ENCODE data around the gene KITLG. TPM values are rescaled to one million over a fixed set of nuclear protein-coding genes. Genes with fewer than 3 reads are reported as not detected.

The KITLG gene
- total RNA-seq, 1 experiment from 2014 or later, result 7.4 TPM

- no peak overlapping the region for H3K4me3 ChIP-seq (ENCODE audit: low read depth in 2 of 2, low read length in 2 of 2)
- H3K27me3 ChIP-seq (ENCODE audit: control insufficient read depth, insufficient read depth, low read length), result no peaks in the 10 kb centered on the region
- H3K27ac ChIP-seq (ENCODE audit: low read length), result peak overlapping the region; percentile 55; the same call in 1 of the 2 replicates
- intact Hi-C loops (cut with micrococcal nuclease; ENCODE audit: unreplicated experiment) (no loop called here), in situ Hi-C loops (cut with HindIII; ENCODE audit: low pct_unique_long_range_greater_than_20kb, low sequenced_read_pairs) (no loop called here)
- ChIA-PET POLR2A (no interaction called here), CTCF (no interaction called here)
- TF ChIP-seq POLR2AphosphoS5 (IDR thresholded peaks at IDR 0.05; ENCODE audit: low read depth, low read length), result no peak
- no peak for TF ChIP-seq CTCF (IDR thresholded peaks at IDR 0.05)
- no peak for TF ChIP-seq SIN3A (IDR thresholded peaks at IDR 0.05; ENCODE audit: borderline replicate concordance, insufficient read depth, low read depth, low read length)
- TF ChIP-seq, protein P1, sequence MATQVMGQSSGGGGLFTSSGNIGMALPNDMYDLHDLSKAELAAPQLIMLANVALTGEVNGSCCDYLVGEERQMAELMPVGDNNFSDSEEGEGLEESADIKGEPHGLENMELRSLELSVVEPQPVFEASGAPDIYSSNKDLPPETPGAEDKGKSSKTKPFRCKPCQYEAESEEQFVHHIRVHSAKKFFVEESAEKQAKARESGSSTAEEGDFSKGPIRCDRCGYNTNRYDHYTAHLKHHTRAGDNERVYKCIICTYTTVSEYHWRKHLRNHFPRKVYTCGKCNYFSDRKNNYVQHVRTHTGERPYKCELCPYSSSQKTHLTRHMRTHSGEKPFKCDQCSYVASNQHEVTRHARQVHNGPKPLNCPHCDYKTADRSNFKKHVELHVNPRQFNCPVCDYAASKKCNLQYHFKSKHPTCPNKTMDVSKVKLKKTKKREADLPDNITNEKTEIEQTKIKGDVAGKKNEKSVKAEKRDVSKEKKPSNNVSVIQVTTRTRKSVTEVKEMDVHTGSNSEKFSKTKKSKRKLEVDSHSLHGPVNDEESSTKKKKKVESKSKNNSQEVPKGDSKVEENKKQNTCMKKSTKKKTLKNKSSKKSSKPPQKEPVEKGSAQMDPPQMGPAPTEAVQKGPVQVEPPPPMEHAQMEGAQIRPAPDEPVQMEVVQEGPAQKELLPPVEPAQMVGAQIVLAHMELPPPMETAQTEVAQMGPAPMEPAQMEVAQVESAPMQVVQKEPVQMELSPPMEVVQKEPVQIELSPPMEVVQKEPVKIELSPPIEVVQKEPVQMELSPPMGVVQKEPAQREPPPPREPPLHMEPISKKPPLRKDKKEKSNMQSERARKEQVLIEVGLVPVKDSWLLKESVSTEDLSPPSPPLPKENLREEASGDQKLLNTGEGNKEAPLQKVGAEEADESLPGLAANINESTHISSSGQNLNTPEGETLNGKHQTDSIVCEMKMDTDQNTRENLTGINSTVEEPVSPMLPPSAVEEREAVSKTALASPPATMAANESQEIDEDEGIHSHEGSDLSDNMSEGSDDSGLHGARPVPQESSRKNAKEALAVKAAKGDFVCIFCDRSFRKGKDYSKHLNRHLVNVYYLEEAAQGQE (IDR thresholded peaks at IDR 0.05; ENCODE audit: insufficient read depth in 1 of 2, low read depth in 2 of 2, low read length in 1 of 2), result no peak
- no peak for TF ChIP-seq TCF7L2 (IDR thresholded peaks at IDR 0.05; ENCODE audit: low read depth, low read length)
- H3K4me1 ChIP-seq (ENCODE audit: control insufficient read depth, insufficient read depth, low read length), result peaks cover 7% of the 10 kb centered on the region; the same call in 1 of the 2 replicates
- ATAC-seq, result no peak
- no peaks in the 10 kb centered on the region for H3K36me3 ChIP-seq (ENCODE audit: control insufficient read depth, insufficient read depth, low read length)
- no peaks in the 10 kb centered on the region for H3K9me3 ChIP-seq (ENCODE audit: control insufficient read depth, insufficient read depth, low read depth, low read length)
- no TSS peak for BruUV-seq (replicated peaks)
- no peak for DNase-seq (ENCODE audit: low read depth, low spot score)
These were observed 26.2 kb downstream of the KITLG start for GRCh38 chr12:88553941-88554658.

DNA sequence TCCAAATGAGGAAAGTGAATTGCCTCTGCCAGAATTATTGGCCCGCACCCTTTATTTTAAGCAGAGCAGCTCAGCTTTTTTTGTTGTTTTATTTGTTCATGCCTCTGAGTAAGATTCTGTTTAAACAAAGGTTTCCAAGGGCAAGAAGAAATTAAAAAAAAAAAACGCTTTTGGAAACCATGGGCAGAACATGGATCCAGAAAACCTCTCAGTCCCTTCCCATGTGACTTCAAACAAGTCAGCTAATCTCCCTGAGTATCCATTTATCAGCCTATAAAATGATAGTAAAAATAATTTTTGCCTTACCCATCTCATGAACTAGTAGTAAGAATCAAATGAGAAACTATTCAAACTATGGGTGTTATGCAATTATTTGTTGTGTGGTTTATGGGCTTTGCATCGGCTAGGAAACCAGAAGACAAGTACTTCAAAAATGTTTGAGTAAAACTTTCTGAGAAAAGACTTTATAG, 27.6 kb downstream of the KITLG start:
- peak; percentile 46 for DNase-seq (ENCODE audit: low read depth, low spot score)
- ChIA-PET CTCF (no interaction called here), POLR2A (interaction anchor here (0.7 kb wide), 1 partner anchor 415 kb away, joined by 6 read pairs; no protein-coding TSS in a partner anchor)
- no TSS peak for BruUV-seq (replicated peaks)
- intact Hi-C loops (cut with micrococcal nuclease; ENCODE audit: unreplicated experiment), result no loop called here
- no peak overlapping the region for H3K27ac ChIP-seq (ENCODE audit: low read length)
- peak; percentile 63 for ATAC-seq
- no peak overlapping the region for H3K4me3 ChIP-seq (ENCODE audit: low read depth in 2 of 2, low read length in 2 of 2)
- peaks cover 7% of the 10 kb centered on the region; the same call in 1 of the 2 replicates for H3K4me1 ChIP-seq (ENCODE audit: control insufficient read depth, insufficient read depth, low read length)
- in situ Hi-C loops (cut with HindIII; ENCODE audit: low pct_unique_long_range_greater_than_20kb, low sequenced_read_pairs), result no loop called here
- H3K27me3 ChIP-seq (ENCODE audit: control insufficient read depth, insufficient read depth, low read length), result no peaks in the 10 kb centered on the region
- TF ChIP-seq SIN3A (IDR thresholded peaks at IDR 0.05; ENCODE audit: borderline replicate concordance, insufficient read depth, low read depth, low read length) (no peak), TCF7L2 (IDR thresholded peaks at IDR 0.05; ENCODE audit: low read depth, low read length) (peak; percentile 68), POLR2AphosphoS5 (IDR thresholded peaks at IDR 0.05; ENCODE audit: low read depth, low read length) (no peak)
- no peaks in the 10 kb centered on the region for H3K9me3 ChIP-seq (ENCODE audit: control insufficient read depth, insufficient read depth, low read depth, low read length)
- no peaks in the 10 kb centered on the region for H3K36me3 ChIP-seq (ENCODE audit: control insufficient read depth, insufficient read depth, low read length)

GRCh38 chr12:88549929-88550328, 30.3 kb downstream of the KITLG start:
- intact Hi-C loops (cut with micrococcal nuclease; ENCODE audit: unreplicated experiment), result no loop called here
- 0 out of 2 replicates have a peak, but pooled peaks cover 7% of the 10 kb centered on the region for H3K4me1 ChIP-seq (ENCODE audit: control insufficient read depth, insufficient read depth, low read length)
- in situ Hi-C loops (cut with HindIII; ENCODE audit: low pct_unique_long_range_greater_than_20kb, low sequenced_read_pairs), result no loop called here

More at GRCh38 chr12:88549929-88550328, 30.3 kb downstream of the KITLG start:
- Histone ChIP-seq H3K4me3 (ENCODE audit: low read depth in 2 of 2, low read length in 2 of 2) (no peak overlapping the region), H3K27me3 (ENCODE audit: control insufficient read depth, insufficient read depth, low read length) (no peaks in the 10 kb centered on the region), H3K36me3 (ENCODE audit: control insufficient read depth, insufficient read depth, low read length) (no peaks in the 10 kb centered on the region), H3K9me3 (ENCODE audit: control insufficient read depth, insufficient read depth, low read depth, low read length) (no peaks in the 10 kb centered on the region), H3K27ac (ENCODE audit: low read length) (no peak overlapping the region)
- DNase-seq (ENCODE audit: low read depth, low spot score), result no peak
- no peak for ATAC-seq
- no TSS peak for BruUV-seq (replicated peaks)
- ChIA-PET POLR2A (no interaction called here), CTCF (no interaction called here)
- TF ChIP-seq SIN3A (IDR thresholded peaks at IDR 0.05; ENCODE audit: borderline replicate concordance, insufficient read depth, low read depth, low read length), result no peak
- TF ChIP-seq POLR2AphosphoS5 (IDR thresholded peaks at IDR 0.05; ENCODE audit: low read depth, low read length), result no peak
- TF ChIP-seq, protein P1 (IDR thresholded peaks at IDR 0.05; ENCODE audit: insufficient read depth in 1 of 2, low read depth in 2 of 2, low read length in 1 of 2), result no peak
- no peak for TF ChIP-seq TCF7L2 (IDR thresholded peaks at IDR 0.05; ENCODE audit: low read depth, low read length)
- no peak for TF ChIP-seq CTCF (IDR thresholded peaks at IDR 0.05)
